HepG2 (cell line): ENCODE measurements around the gene DGKD. TPM values are rescaled to one million over a fixed set of nuclear protein-coding genes. Genes with fewer than 3 reads are reported as not detected.

ENCODE experiments used
- ARID3A ChIP-seq: IDR thresholded peaks from 2 replicates; pipeline ENCODE4 v1.6.1; 2012; ENCODE audit warnings: low read depth, low read length, improper control_type of control experiment
- BORCS8-MEF2B ChIP-seq: sonication (generic); formaldehyde crosslinking; IDR thresholded peaks from 2 replicates; pipeline ENCODE4 v1.8.0; 2022; ENCODE audit warnings: mild to moderate bottlenecking, missing genetic modification reagents
- NR2F6 ChIP-seq, 2 experiments: IDR thresholded peaks; 2 replicates each; pipeline ENCODE4 v1.6.1; 2016; ENCODE audit warnings: antibody characterized with exemption in 1 of 2, mild to moderate bottlenecking in 1 of 2
- ZNF614 ChIP-seq: IDR thresholded peaks from 2 replicates; pipeline ENCODE4 v1.6.1; 2018; ENCODE audit warnings: missing biosample characterization, missing genetic modification reagents, inconsistent platforms, borderline replicate concordance
- polyA plus RNA-seq, 8 experiments: library from polyadenylated mRNA; depleted of rRNA in 3 of 8; stranded (reverse) in 7 of 8; unstranded in 1 of 8; fragments of >200 nt; fragmentation: Illumina TruSeq in 4 of 8; extraction: Trizol in 4 of 8; gene quantifications; 2 replicates each; pipeline versions ENCODE4 v1.2.1 to v1.2.3, GENCODE V29; 2011 to 2016; ENCODE audit warnings: low read depth in 4 of 8, missing spikeins in 1 of 8, mixed read lengths in 1 of 8; ENCODE audit not compliant: insufficient read depth in 1 of 8
- total RNA-seq, 5 experiments: library from RNA; depleted of rRNA; stranded (reverse); fragments of >200 nt; fragmentation: Illumina TruSeq; extraction: Trizol; gene quantifications; 2 replicates each; pipeline ENCODE4 v1.2.3, GENCODE V29; 2016; ENCODE audit warnings: low read depth in 1 of 5
- TF ChIP-seq, protein P1 (sequence below): IDR thresholded peaks from 2 replicates; pipeline ENCODE4 v1.6.1; 2016; ENCODE audit warnings: mild to moderate bottlenecking
- TF ChIP-seq, protein P2 (sequence below): sonication (generic); formaldehyde crosslinking; IDR thresholded peaks from 2 replicates; pipeline ENCODE4 v1.4.0; 2020; ENCODE audit warnings: missing genetic modification reagents, mild to moderate bottlenecking, borderline replicate concordance

Gene DGKD
- total and polyA plus RNA-seq, 2 of the 13 experiments (the other 11 are each of a cell fraction or from before 2014, with no cell fraction given), result 24.5 to 33.2 TPM

GRCh38 chr2:233349005-233349998 lies 5.0 kb upstream of the DGKD start (continued):
- TF ChIP-seq ARID3A (no peak), ZNF614 (CRISPR knock-in tag) (0 out of 2 replicates have a peak, but pooled peaks have one; percentile 16), NR2F6 (IDR thresholded peaks at IDR 0.05) (peak; percentile 71), NR2F6 (CRISPR knock-in tag; IDR thresholded peaks at IDR 0.05) (peak; percentile 66), BORCS8-MEF2B (CRISPR knock-in tag) (peak; percentile 47; the same call in 1 of the 2 replicates)
- TF ChIP-seq, protein P1, sequence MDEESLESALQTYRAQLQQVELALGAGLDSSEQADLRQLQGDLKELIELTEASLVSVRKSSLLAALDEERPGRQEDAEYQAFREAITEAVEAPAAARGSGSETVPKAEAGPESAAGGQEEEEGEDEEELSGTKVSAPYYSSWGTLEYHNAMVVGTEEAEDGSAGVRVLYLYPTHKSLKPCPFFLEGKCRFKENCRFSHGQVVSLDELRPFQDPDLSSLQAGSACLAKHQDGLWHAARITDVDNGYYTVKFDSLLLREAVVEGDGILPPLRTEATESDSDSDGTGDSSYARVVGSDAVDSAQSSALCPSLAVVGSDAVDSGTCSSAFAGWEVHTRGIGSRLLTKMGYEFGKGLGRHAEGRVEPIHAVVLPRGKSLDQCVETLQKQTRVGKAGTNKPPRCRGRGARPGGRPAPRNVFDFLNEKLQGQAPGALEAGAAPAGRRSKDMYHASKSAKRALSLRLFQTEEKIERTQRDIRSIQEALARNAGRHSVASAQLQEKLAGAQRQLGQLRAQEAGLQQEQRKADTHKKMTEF (CRISPR knock-in tag), result 0 out of 2 replicates have a peak, but pooled peaks have one; percentile 7
- TF ChIP-seq, protein P2, sequence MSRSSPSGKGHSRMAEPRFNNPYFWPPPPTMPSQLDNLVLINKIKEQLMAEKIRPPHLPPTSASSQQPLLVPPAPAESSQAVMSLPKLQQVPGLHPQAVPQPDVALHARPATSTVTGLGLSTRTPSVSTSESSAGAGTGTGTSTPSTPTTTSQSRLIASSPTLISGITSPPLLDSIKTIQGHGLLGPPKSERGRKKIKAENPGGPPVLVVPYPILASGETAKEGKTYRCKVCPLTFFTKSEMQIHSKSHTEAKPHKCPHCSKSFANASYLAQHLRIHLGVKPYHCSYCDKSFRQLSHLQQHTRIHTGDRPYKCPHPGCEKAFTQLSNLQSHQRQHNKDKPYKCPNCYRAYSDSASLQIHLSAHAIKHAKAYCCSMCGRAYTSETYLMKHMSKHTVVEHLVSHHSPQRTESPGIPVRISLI (CRISPR knock-in tag), result peak; percentile 66; the same call in 1 of the 2 replicates
- TF ChIP-seq, all 625 proteins: peak for 127
